ENCODE measurements around the gene TMPRSS12. TPM values are rescaled to one million over a fixed set of nuclear protein-coding genes. Genes with fewer than 3 reads are reported as not detected.

TMPRSS12 gene
- total RNA-seq, 6 experiments from 2014 or later, result not detected

DNA sequence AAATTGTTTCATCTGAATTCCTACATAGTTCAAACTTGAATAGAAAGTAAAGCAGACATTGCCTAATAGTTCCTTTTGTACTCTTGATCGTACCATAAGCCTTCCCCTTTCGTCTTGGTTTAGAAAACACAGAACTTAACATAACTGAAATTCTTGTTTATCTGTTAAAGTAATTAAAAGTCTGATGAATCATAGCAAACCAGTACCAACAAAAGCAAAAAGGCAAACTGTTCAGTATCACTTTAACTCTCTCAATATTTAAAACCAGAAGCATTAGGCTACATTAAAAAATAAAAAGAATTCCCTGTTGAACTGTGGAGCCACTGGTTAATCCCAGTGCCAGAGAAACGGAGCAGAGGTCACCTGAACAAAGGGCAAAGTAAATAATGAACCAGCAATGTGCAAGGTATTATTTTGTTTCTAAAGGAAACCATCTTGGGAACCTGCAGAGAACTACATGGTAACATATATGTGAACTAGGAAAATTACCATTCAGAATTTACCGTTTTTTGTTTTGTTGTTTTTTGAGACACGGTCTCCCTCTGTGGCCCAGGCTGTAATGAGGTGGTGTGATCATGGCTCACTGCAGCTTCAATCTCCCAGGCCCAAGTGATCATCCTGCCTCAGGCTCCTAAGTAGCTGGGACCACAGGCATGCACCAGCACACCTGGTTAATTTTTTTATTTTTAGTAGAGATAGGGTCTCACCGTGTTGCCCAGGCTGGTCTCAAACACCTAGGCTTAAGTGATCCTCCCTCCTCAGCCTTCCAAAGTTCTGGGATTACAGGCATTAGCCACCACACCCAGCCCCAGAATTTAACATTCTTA is 92.5 kb downstream of the TMPRSS12 start:
- Mint-ChIP-seq H3K4me1 (ENCODE audit: low read depth) (peaks cover 20% of the 10 kb centered on the region), H3K4me3 (peak overlapping the region; percentile 65), H3K27me3 (ENCODE audit: insufficient read depth) (no peaks in the 10 kb centered on the region), H3K9me3 (peaks cover 5% of the 10 kb centered on the region; the same call in 1 of the 2 replicates), H3K27ac (peak overlapping the region; percentile 58), H3K36me3 (ENCODE audit: low read depth) (no peaks in the 10 kb centered on the region)
- peak; percentile 55 for DNase-seq
- TF ChIP-seq, protein P1, sequence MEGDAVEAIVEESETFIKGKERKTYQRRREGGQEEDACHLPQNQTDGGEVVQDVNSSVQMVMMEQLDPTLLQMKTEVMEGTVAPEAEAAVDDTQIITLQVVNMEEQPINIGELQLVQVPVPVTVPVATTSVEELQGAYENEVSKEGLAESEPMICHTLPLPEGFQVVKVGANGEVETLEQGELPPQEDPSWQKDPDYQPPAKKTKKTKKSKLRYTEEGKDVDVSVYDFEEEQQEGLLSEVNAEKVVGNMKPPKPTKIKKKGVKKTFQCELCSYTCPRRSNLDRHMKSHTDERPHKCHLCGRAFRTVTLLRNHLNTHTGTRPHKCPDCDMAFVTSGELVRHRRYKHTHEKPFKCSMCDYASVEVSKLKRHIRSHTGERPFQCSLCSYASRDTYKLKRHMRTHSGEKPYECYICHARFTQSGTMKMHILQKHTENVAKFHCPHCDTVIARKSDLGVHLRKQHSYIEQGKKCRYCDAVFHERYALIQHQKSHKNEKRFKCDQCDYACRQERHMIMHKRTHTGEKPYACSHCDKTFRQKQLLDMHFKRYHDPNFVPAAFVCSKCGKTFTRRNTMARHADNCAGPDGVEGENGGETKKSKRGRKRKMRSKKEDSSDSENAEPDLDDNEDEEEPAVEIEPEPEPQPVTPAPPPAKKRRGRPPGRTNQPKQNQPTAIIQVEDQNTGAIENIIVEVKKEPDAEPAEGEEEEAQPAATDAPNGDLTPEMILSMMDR (IDR thresholded peaks at IDR 0.05), result no peak

DNA sequence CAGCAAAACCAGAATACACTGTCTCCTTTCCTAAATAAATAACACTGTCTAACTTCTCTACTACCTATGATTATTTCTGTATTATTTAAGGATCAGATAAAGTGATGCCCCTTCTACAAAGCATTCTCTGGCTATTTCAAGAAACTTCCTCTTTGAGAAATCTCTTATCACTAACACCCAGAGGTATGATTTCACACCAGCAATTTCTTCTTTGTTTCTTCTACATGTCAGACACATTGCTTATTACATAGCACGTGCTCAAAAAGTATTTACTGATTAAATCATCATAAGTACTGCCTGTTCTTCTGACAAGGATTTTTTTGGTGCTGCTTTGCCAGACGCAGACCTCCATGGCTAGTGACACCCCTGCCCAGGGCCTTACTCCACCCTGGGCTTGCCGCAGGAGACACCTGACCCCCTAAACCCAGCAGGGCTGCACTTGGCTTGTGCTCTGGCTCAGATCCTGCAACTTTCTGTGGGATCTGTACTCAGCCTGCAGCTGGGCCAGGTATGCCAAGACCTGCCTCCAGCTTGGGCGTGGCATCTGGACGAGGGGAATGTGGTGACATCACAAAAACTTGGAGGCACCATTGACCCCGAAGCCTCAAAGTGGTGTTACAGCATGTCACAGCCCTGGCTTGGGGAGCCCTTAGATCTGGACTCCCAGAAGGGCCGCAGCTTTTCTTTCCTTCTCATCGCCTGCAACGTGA is 94.2 kb downstream of the TMPRSS12 start:
- no peak overlapping the region for H3K4me3 Mint-ChIP-seq
- no peaks in the 10 kb centered on the region for H3K36me3 Mint-ChIP-seq (ENCODE audit: low read depth)
- peaks cover 20% of the 10 kb centered on the region for H3K4me1 Mint-ChIP-seq (ENCODE audit: low read depth)
- no peaks in the 10 kb centered on the region for H3K27me3 Mint-ChIP-seq (ENCODE audit: insufficient read depth)
- TF ChIP-seq, protein P1 (IDR thresholded peaks at IDR 0.05), result no peak
- H3K27ac Mint-ChIP-seq, result no peak overlapping the region
- peaks cover 5% of the 10 kb centered on the region; the same call in 1 of the 2 replicates for H3K9me3 Mint-ChIP-seq
- no peak for DNase-seq

Other genes with a start within 250 kb of the TMPRSS12 start
- 10 to 100 TPM; 33.6 to 37.7 (median 34.4) TPM for gene ATF1, start 78.8 kb upstream of the TMPRSS12 start, total RNA-seq (2021; fragmentation: NEBNext Ultra II Directional; extraction: Animal tissue kit (Norgen Biotek cat#: 25700))
- gene HIGD1C, start 109.6 kb downstream of the TMPRSS12 start, total RNA-seq (2021; fragmentation: NEBNext Ultra II Directional; extraction: Animal tissue kit (Norgen Biotek cat#: 25700)), result not detected
- gene SLC11A2, start 183.5 kb downstream of the TMPRSS12 start, total RNA-seq (2021; fragmentation: NEBNext Ultra II Directional; extraction: Animal tissue kit (Norgen Biotek cat#: 25700)), result 10 to 100 TPM; 32.0 to 37.4 (median 34.0) TPM
- 10 to 100 TPM; 19.6 to 27.6 (median 25.2) TPM for gene LETMD1, start 205.4 kb downstream of the TMPRSS12 start, total RNA-seq (2021; fragmentation: NEBNext Ultra II Directional; extraction: Animal tissue kit (Norgen Biotek cat#: 25700))
- gene CSRNP2, start 240.7 kb downstream of the TMPRSS12 start, total RNA-seq (2021; fragmentation: NEBNext Ultra II Directional; extraction: Animal tissue kit (Norgen Biotek cat#: 25700)), result 10 to 100 TPM; 21.2 to 28.6 (median 24.1) TPM

All from HFFc6 (cell line).